ENCODE results near the gene CCDC33.

Gene CCDC33

DNA sequence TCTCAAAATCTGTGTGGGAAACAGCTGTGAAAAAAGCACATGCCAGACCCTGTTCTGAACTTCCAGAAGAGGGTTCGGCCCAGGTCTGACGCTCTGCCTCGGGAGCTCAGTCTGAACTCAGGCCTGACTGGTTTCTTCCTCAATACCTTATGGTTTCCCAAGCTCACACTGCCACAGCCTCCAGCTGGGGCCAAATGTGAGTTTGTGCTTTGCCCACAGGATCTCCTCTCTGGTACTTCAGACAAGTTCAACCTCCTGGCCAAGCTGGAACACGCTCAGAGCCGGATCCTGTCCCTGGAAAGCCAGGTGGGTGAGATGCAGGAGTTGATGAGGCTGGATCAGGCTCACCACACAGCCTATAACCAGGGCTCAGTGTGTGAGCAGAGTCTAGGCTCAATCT, 97.5 kb downstream of the CCDC33 start:
- Histone ChIP-seq H3K27me3 (ENCODE audit: insufficient read depth, poor library complexity, severe bottlenecking) (peaks cover 4% of the 10 kb centered on the region), H3K27ac (replicated peaks) (no peak overlapping the region), H3K4me3 (replicated peaks; ENCODE audit: insufficient read depth, low read length) (no peak overlapping the region)
- no peak for TF ChIP-seq SPI1 (IDR thresholded peaks at IDR 0.05; ENCODE audit: borderline replicate concordance, low read depth)
- TF ChIP-seq POLR2AphosphoS5 (IDR thresholded peaks at IDR 0.05; ENCODE audit: low read depth) = no peak
- TF ChIP-seq CTCF (IDR thresholded peaks at IDR 0.05; ENCODE audit: insufficient read depth, low read length) = no peak
- TF ChIP-seq REST (IDR thresholded peaks at IDR 0.05; ENCODE audit: insufficient replicate concordance, low read depth) = no peak
- TF ChIP-seq GABPA (IDR thresholded peaks at IDR 0.05; ENCODE audit: low read depth) = no peak
- DNase-seq (ENCODE audit: low read depth in 1 of 2, low spot score in 1 of 2) = no peak

GRCh38 chr15:74334127-74334526, 98.0 kb downstream of the CCDC33 start:
- peaks cover 4% of the 10 kb centered on the region for H3K27me3 ChIP-seq (ENCODE audit: insufficient read depth, poor library complexity, severe bottlenecking)
- no peak overlapping the region for H3K27ac ChIP-seq (replicated peaks)
- H3K4me3 ChIP-seq (replicated peaks; ENCODE audit: insufficient read depth, low read length) = no peak overlapping the region
- no peak for DNase-seq (ENCODE audit: low read depth in 1 of 2, low spot score in 1 of 2)
- TF ChIP-seq REST (IDR thresholded peaks at IDR 0.05; ENCODE audit: insufficient replicate concordance, low read depth) (no peak), GABPA (IDR thresholded peaks at IDR 0.05; ENCODE audit: low read depth) (no peak), POLR2AphosphoS5 (IDR thresholded peaks at IDR 0.05; ENCODE audit: low read depth) (no peak), CTCF (IDR thresholded peaks at IDR 0.05; ENCODE audit: insufficient read depth, low read length) (no peak), SPI1 (IDR thresholded peaks at IDR 0.05; ENCODE audit: borderline replicate concordance, low read depth) (no peak)

GRCh38 chr15:74335396-74335795, 99.3 kb downstream of the CCDC33 start:
- Histone ChIP-seq H3K27me3 (ENCODE audit: insufficient read depth, poor library complexity, severe bottlenecking) (peaks cover 4% of the 10 kb centered on the region), H3K4me3 (replicated peaks; ENCODE audit: insufficient read depth, low read length) (no peak overlapping the region)
- TF ChIP-seq GABPA (IDR thresholded peaks at IDR 0.05; ENCODE audit: low read depth) (no peak), CTCF (IDR thresholded peaks at IDR 0.05; ENCODE audit: insufficient read depth, low read length) (no peak), POLR2AphosphoS5 (IDR thresholded peaks at IDR 0.05; ENCODE audit: low read depth) (no peak), REST (IDR thresholded peaks at IDR 0.05; ENCODE audit: insufficient replicate concordance, low read depth) (no peak), SPI1 (IDR thresholded peaks at IDR 0.05; ENCODE audit: borderline replicate concordance, low read depth) (no peak)

More at GRCh38 chr15:74335396-74335795, 99.3 kb downstream of the CCDC33 start:
- H3K27ac ChIP-seq (replicated peaks) = no peak overlapping the region
- no peak for DNase-seq (ENCODE audit: low read depth in 1 of 2, low spot score in 1 of 2)

Data from HL-60 (cell line).